ENCODE data around the gene OR9A2. TPM values are rescaled to one million over a fixed set of nuclear protein-coding genes. Genes with fewer than 3 reads are reported as not detected.
"Not testable (repeated sequence)": the region's sequence is repeated elsewhere in the genome, so short reads cannot be mapped to it uniquely, and the experiment has no call there.

Gene OR9A2
- total RNA-seq, 1 experiment from 2014 or later = not detected

DNA sequence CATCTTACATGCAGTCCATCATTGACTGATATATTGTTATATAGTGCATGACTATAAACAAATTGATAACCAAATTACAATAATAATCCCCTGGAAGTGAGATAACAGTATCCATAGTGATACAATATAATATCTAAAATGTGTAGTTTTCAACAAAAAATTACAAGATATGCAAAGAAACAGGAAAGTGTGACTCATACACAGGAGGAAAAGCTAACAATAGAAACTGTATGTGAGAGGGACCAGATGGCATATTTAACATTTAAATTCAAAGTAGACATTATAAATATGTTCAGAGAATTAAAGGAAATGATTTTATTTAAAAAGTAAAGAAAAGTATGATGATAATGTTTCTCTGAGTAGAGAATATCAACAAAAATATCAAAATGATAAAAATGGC is 8.0 kb downstream of the OR9A2 start:
- peak; percentile 29 for DNase-seq (ENCODE audit: low read depth)

DNA sequence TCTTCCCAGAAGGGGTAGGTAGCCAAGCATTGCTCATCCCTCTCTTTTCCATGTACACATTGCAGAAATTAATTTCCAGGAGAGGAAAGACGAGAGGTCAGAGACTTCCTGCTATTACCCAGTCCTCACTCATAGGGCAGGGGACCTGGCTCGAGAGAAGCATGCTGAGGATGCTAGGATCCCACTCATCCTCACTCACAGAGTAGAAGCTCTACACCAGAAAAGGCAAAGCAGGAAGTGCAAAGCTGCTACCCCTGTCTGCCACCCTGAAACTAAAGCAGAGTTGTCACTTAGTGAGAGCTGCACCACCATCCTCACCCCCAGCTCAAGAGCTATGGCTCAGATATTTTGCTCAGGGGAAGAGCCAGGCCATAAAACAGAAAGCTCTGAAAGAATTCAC is 9.9 kb downstream of the OR9A2 start:
- DNase-seq (ENCODE audit: low read depth) = peak; percentile 35

DNA sequence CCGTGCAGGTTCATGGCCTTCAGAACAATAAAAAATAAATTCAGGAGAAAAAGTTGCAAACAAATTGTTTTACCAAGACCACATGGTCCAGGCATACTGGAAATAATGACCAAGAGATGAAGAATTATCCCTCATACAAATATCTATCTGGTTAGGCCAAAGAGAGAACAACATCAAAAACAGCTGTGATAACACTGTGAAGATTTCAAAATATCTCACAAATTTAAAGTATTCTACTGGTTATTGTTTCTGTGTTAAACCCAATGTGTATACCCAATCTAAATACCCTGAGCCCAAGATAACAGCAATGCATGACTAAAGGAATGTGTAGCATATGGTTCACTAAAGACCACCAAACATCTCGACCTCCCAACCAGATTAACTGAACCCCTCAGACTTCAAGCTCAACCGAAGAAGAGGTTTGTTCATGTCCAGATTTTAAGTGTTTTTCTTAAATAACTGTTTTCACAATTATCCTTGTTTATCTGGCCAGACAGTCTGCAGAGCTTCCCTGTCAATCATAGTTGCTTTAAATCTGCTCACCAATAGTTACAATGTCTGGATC is 10.9 kb downstream of the OR9A2 start:
- DNase-seq (ENCODE audit: low read depth) = peak; percentile 93

DNA sequence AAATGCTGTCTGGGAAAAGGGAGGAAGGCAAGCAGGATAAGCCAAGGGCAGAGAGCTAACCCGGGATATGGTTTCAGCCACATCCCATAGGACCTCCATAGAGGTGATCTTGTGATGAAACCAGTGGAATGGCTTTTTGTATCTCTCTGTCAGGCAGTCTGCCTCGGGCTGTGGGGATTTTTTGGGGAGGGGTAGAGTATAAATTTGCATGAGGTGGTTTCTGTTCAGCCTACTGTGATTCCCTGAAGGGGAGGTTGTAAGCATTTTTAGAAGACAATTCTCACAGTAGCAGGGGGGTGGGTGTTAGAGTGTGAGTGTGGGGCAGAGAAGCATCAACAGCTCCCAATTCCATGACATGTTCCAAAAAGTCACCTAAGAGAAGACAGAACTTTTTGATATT is 11.8 kb downstream of the OR9A2 start:
- peak; percentile 40 for DNase-seq (ENCODE audit: low read depth)

DNA sequence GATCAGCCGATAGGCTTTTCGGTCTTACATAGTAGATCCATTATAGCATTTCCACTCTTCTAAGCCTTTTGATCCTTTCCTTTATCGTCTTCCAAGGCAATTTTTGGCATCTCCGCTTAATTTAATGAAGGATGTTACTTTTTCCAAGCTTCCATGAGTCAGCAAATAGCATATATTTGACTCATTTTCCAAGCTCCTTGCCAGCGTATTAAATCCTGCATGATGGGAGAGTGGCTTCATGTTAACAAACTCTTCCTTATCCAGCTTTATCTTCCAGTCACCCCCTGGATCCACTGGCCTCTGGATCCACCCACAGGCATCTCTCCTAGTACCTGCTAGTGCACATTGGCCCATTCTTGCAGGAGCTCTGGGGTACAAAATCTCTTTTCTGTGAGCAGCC is 13.0 kb downstream of the OR9A2 start:
- DNase-seq (ENCODE audit: low read depth) = peak; percentile 93

DNA sequence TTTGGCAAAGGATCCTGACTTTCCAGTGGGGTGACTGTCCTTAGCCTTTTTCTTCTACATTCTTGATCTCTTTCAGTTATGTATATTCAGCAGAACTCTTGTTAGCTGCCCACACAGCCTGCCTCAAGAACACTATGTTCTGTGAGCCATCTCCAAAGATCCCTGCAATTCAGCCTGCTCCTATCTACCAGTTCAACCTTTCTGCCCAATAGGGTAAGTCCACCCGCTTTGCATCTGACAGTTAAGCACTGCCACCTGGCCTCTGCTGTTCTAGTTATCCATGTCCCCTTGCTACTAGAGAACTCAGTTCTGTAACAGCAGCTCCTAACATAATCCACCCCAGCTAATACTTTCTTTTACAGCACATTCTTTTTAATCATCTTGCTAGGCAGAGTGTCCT is 13.5 kb downstream of the OR9A2 start:
- peak; percentile 85 for DNase-seq (ENCODE audit: low read depth)

DNA sequence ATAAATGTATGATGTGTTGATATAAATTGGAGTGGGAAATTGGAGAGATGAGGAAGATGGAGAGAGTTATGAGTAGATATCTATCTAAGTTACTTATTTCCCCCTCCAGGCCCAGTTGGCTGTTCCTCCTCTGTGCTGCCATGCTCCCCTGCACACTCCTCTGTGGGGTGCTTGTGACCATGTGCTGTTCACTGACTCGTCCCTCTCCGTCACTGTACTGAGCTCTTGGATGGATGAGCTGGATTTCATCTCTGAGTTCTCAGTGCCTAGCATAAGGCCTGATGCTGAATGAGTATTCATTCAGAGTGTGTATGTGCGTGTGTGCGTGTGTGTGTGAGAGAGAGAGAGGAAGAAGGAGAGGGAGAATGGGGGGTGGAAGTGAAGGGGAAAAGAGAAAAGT is 14.5 kb downstream of the OR9A2 start:
- DNase-seq (ENCODE audit: low read depth) = peak; percentile 31

DNA sequence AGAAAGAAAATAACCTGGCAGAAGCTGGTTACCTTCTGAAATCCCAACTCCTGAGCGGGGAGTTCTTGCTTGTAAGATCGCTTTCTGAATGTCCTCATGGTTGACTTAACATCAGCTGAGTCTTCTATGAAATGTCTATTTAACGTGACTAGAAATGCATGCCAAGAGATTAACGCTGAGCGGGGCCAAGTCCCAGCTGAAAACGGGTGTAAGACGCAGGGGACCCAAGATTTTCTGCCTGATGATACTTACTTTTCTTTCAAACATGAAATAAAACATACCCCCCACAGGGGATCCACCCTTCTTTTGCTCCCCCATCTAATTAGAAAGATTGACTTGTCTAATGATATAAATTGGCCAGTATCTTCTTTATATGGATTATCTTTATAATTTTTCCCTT is 14.9 kb downstream of the OR9A2 start:
- DNase-seq (ENCODE audit: low read depth) = no peak

DNA sequence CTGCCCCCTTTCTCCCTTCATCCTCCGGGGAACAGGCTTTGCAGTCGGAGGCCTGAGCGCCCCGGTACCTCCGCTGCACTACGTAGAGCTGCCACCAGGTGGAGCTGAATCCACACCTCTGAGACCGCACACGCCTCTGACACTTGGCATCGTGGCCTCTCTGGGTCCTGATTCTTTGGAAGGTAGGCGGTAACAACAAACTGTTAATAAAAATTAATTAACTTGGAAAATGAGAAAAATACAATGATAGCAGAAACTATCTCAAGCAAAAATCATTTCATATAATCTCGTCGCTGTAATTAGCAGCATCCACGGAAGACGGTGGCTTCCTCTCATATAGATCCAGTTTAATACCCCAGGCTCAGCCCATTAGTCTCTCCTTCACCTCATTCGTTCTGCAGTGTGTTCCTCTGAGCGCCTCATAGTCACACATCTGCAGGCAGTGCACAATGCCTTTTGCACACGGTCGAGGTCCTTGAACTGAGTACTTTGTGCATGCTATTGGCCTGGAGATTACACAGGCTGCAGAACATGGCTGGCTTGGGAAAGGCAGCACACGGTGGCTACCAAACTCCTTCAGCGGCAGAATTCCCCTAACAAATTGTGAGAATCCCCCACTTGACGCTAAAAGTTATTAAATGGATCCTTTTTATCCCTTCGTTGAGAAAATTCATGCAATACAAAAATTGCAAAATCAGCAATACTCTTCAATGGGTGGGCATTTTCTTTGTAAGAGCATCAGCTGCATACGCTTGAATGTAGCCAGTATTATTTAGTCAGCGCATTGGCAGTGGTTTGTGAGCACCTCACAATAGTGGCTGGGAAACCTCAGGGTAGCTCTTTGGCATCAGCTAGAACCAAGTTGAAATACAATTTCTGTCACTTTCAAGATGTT is 18.7 kb downstream of the OR9A2 start:
- peak; percentile 72 for DNase-seq (ENCODE audit: low read depth)

DNA sequence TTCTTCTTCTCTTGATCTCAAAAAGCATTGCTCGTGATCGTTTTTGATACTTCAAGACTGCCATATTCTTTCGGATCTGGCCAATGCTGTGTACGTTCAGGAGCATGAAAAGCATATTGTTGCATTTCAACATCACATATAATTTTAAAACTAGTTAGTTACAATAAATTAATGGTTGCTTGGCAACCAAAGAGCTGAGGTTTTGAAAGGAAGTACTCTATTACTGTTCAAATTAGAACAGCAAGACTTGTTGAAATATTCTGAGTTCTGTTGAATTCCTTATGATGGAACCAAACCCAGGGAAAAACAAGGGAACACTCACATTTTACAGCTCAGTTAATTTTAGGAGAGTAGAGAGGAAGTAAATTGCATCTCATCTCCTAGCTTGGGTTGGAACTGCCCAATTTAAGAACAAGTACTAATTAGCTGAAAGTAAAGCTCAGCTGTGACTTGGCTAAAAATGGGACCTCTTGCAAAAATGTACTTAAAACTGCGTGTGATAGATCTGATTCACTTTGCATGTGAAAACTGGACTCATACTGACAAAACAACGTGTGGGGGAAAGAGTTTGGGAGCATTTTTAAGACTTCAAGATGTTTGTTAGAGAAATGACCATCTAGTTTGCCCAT is 21.2 kb downstream of the OR9A2 start:
- no peak for DNase-seq (ENCODE audit: low read depth)

DNA sequence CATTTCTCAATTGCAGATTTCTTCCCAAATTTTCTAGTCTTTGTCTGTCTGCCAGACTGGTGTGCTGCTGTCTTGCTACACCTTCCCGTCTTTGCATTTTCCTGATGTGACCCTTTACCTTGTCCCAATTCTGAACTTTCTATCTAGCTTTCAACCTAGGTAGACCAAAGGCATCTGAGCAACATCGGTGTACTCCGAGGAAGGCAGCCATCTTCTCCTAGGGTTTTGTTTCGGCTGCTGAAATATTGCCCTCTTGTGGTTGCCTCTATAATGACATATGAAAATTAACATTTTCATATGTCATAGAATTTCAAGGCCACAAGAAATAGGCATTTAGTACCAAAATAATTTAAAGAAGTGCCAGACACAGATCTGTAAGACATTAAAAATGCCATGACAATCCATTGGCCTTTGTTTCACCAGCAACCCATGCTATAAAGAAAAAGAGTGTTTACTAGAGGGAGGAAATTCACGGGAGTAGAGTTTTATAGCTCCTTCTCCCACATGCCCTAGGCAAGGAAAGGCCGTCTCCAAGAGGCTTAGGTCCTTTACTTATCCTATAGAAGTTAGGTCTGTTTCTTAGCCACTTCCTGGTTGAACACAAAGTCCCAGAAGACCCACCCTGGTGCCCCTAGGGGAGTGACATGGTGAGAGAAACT is 23.4 kb downstream of the OR9A2 start:
- DNase-seq (ENCODE audit: low read depth) = peak; percentile 52

DNA sequence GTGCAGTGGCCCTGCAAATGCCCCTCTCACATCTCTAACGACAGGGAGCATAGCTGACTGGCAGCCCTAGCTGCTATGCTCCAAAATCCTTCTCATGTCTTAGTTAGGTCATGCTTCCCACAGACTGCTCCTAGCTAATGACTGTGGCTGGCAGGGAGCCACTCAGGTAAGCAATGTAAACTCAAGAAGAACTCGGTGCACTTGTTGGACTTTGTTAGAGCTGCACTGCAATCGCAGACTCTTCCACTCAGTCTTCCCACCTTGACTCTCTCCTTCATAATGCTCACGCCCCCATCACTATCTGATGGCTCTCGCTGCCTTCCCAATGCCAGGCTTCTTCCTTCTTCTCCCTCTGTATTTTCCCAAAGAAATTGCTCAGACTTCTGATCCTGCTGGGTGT is 24.0 kb downstream of the OR9A2 start:
- no peak for DNase-seq (ENCODE audit: low read depth)

DNA sequence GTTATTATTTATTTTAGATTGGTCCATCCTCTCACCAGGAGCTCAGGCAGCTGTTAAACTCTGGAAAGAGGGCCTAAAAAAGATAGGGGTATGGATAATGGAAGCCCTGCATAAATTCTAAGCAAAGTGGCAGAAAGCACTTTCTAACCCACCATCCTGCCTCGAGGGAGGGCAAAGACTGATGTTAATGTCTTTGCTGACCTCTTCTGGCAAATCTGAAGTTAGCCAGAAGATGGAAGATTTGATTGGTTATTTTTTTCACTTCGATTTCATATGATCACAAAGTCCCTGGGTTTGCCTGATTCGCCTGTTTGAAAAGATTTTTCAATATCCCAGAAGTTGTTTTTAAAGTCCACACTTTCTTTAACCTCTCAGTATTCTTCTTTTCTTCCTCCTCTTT is 24.8 kb downstream of the OR9A2 start:
- DNase-seq (ENCODE audit: low read depth) = peak; percentile 51

DNA sequence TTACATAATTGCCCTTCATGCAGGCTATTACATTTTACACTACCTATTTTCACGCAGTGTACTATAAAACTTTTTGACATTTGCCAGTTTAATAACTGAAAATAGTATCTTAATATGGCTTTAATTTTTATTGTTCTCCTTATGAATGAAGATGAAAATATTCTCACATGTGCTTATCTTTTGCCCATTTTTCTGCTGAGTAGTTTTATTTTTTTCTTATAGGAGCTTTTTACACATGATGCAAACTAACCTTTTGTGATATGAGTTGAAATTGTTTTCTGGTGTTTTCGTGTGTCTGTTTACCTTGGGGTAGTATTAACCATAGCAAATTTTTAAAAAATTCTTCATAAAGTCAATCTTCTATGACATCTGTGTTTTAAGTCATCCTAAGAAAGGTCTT is 26.3 kb downstream of the OR9A2 start:
- no peak for DNase-seq (ENCODE audit: low read depth)

DNA sequence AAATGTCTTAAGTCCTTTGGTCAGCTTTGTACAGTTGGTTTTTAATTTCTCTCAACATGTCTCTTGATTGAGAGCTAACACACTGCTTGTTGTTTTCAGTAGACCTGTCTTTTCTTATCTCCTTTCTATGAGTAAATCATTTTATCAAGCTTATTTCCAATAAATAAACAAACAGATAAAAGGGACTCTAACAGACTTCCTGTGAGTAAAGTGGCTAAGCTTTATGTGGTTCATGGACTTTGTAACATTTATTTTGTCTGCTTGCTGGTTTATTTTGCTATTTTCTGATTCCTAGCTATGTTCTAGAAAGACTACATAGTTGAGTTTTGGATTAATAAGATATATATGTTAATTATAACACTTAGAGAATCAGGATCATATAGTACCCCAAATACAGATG is 27.1 kb downstream of the OR9A2 start:
- no peak for DNase-seq (ENCODE audit: low read depth)

DNA sequence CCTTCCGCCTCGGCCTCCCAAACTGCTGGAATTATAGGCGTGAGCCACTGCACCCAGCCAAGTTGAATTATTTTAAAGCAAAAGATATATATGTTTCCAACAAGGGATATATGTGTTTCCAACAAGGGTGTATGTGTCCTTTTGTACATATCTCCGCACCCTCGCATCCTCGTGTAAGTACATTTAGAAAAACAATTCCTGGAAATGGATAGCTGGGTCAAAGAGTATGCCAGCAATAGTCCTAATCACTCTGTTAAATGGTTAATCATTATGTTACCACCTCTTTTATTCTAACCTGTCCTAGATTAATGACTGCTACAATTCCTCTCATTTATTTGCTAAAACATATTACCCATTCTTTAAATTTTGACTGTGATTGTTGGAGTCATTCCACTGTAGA is 28.0 kb downstream of the OR9A2 start:
- DNase-seq (ENCODE audit: low read depth) = no peak

DNA sequence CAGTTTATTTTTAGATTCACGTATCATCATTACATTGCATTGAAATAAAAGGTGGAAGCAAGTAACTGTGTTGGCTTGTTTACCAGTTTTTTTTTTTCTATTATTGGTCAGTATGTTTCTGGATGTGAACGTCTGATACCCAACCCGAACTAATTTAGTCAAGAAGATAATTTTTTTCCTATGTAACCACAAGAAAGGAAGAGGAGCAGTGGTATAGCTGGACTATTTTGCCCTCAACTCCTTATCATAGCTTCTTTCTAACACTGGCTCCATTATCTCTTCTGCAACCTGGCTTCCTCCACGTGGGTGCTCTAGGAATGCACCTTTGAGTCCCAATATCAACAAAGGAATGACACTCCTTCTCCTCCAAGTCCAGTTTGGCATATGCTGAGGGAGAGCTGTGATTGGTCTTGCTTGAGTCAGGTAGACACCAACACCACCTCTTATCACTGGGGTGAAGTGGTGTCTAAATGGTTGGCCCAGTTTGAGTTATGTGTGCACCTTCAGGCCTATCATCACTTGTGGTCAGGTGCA is 29.4 kb downstream of the OR9A2 start:
- DNase-seq (ENCODE audit: low read depth) = no peak

DNA sequence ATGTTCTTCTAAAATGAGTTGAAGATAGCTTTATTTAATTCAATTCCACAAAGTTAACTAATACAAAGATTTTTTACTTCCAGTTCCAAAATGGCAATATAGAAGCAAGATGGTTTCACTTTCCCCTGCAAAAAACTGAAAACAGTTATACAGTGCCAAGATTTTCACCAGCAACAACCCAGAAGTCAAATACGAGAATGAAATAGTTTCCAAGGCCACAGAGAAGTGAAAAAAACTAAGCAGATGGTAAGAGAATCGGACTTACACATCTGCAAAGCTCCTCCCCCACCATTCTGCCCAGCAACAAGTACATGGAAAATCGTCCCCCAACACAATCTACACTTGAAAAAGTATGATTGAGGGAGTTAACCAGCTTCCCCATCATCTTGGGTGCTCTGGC is 34.5 kb downstream of the OR9A2 start:
- DNase-seq (ENCODE audit: low read depth) = peak; percentile 49

DNA sequence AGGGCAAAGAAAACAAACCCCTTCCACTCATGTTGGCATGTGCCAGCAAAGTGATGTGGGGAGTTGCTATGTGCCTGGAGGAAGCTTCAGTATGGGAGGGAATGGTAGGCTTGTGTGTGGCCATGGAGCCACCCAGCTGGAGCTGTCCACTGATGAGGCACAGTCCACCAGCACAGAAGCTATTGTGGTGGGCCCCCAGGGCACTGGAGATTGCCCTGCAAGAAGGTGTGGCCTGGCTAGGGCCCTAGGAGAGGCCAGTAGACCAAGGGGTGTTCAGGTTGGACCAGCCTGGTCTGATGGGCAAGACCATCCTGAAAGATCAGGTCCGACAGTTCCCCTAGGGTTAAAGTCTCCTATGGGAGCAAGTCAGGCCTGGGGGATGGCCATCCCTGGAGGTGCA is 42.6 kb downstream of the OR9A2 start:
- DNase-seq (ENCODE audit: low read depth) = no peak

DNA sequence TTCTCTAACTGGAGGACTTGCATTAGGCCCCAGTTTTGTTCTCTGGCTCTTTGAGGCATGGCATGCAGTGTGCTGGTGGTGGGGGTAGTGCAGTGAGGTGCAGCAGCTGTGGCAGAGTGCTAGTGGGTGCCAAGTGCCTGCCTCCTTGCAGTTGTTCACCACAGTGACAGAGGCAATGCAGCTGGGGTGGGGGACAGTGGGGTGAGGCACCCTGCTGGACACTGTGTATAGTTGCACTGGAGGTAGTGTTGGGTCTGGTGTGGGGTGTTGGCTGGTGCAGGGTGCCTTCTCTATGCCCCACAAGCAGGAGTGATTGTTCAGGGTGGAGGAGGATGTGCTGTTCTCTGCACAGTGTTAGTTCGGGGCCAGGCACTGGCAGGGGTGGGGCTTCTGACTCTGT is 43.1 kb downstream of the OR9A2 start:
- no peak for DNase-seq (ENCODE audit: low read depth)

DNA sequence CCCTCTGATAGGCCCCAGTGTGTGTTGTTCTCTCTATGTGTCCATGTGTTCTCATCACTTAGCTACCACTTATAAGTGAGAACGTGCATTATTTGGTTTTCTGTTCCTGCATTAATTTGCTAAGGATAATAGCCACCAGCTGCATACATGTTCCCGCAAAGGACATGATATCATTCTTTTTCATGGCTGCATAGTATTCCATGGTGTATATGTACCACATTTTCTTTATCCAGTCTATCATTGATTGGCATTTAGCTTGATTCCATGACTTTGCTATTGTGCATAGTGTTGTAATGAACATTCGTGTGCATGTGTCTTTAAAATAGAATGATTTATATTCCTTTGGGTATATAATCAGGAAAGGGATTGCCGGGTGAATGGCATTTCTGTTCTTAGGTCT is 48.5 kb downstream of the OR9A2 start:
- DNase-seq (ENCODE audit: low read depth) = not testable (repeated sequence)
